SU-DHL-6 (cell line): Measurements from ENCODE around the gene UFM1.

ENCODE experiments used
- H2AFZ ChIP-seq: fragments of 200-600 bp; sonication (generic); 2 replicates; pipeline ENCODE4 v1.6.1; 2014; ENCODE audit warnings: low read depth, mild to moderate bottlenecking, moderate library complexity, mixed read lengths, antibody characterized with exemption, low read length; ENCODE audit not compliant: severe bottlenecking
- H3F3A ChIP-seq: fragments of 200-600 bp; shearing (Covaris generic); 2 replicates; pipeline ENCODE4 v1.6.0; 2016; ENCODE audit warnings: antibody characterized with exemption, mild to moderate bottlenecking; ENCODE audit not compliant: insufficient read depth
- H3K27ac ChIP-seq: fragments of 200-600 bp; sonication (generic); 2 replicates; pipeline ENCODE4 v1.5.1; 2016; ENCODE audit warnings: low read depth, mild to moderate bottlenecking, low read length, moderate library complexity, mixed read lengths
- H3K27me3 ChIP-seq: fragments of 200-600 bp; sonication (generic), shearing (Covaris generic); 2 replicates; pipeline ENCODE4 v1.6.0; 2014; ENCODE audit warnings: mild to moderate bottlenecking, low read length
- H3K36me3 ChIP-seq: fragments of 200-600 bp; sonication (generic); 2 replicates; pipeline ENCODE4 v1.6.1; 2014; ENCODE audit warnings: mild to moderate bottlenecking, low read length, mixed read lengths
- H3K4me2 ChIP-seq: fragments of 300-600, 200-600 bp; shearing (Covaris generic), sonication (generic); 2 replicates; pipeline ENCODE4 v1.6.0; 2014; ENCODE audit warnings: low read length, low read depth, mild to moderate bottlenecking; ENCODE audit not compliant: poor library complexity, severe bottlenecking
- H3K4me3 ChIP-seq: fragments of 200-600 bp; sonication (generic); 2 replicates; pipeline ENCODE4 v1.5.1; 2014; ENCODE audit warnings: antibody characterized with exemption, low read length, mild to moderate bottlenecking, mixed read lengths; ENCODE audit not compliant: insufficient read depth, poor library complexity, severe bottlenecking
- H3K79me2 ChIP-seq: fragments of 200-600 bp; sonication (generic); 2 replicates; pipeline ENCODE4 v1.6.1; 2014; ENCODE audit warnings: mild to moderate bottlenecking, low read length, moderate library complexity; ENCODE audit not compliant: insufficient read depth
- H3K9ac ChIP-seq: fragments of 200-600 bp; sonication (generic); 2 replicates; pipeline ENCODE4 v1.7.0; 2014; ENCODE audit warnings: mild to moderate bottlenecking, low read length
- H3K9me2 ChIP-seq: fragments of 200-600 bp; sonication (generic); replicated peaks from 2 replicates; pipeline ENCODE4 v1.6.1; 2014; ENCODE audit warnings: low read length; ENCODE audit not compliant: insufficient read depth
- H3K9me3 ChIP-seq: fragments of 200-600 bp; sonication (generic); 2 replicates; pipeline ENCODE4 v1.6.1; 2014; ENCODE audit warnings: low read length, mixed read lengths; ENCODE audit not compliant: insufficient read depth
- H4K20me1 ChIP-seq: fragments of 200-600 bp; sonication (generic); 2 replicates; pipeline ENCODE4 v1.6.1; 2014; ENCODE audit warnings: low read depth, mild to moderate bottlenecking, antibody characterized with exemption, low read length, moderate library complexity, mixed read lengths
- EZH2phosphoT487 ChIP-seq: fragments of 200-600 bp; sonication (generic), shearing (Covaris generic); conservative IDR thresholded peaks from 2 replicates; pipeline ENCODE4 v1.6.1; 2018; ENCODE audit warnings: mild to moderate bottlenecking, antibody characterized with exemption, low read length, moderate library complexity, mixed read lengths
- TF ChIP-seq, protein P1 (sequence below): fragments of 200-600 bp; sonication (generic); IDR thresholded peaks from one replicate; pipeline ENCODE4 v1.5.1; 2017; ENCODE audit warnings: antibody characterized with exemption, mild to moderate bottlenecking, low read length, moderate library complexity; ENCODE audit not compliant: insufficient read depth, poor library complexity, severe bottlenecking

UFM1 gene

DNA sequence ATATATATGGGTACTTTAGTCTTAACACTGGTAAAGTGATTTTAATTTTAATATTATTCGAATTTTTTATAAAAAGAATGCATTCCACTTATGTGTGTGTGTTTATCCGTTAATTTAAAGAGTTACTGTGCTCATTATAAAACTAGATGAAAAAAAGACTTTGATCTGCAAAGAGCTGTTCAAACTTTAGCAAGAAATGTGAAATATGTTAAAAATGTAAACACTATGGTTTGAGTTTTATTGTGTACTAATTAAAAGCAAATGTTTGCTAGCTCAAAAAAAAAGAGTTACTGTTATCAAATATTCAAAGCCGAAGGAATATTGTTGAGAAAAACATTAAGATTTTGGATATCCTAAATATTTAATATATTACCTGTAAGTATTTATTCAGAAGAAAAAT, 34.5 kb downstream of the UFM1 start:
- no peaks in the 10 kb centered on the region for H3K36me3 ChIP-seq
- H3K27ac ChIP-seq: no peak overlapping the region
- H3K79me2 ChIP-seq: no peaks in the 10 kb centered on the region
- TF ChIP-seq, protein P1, sequence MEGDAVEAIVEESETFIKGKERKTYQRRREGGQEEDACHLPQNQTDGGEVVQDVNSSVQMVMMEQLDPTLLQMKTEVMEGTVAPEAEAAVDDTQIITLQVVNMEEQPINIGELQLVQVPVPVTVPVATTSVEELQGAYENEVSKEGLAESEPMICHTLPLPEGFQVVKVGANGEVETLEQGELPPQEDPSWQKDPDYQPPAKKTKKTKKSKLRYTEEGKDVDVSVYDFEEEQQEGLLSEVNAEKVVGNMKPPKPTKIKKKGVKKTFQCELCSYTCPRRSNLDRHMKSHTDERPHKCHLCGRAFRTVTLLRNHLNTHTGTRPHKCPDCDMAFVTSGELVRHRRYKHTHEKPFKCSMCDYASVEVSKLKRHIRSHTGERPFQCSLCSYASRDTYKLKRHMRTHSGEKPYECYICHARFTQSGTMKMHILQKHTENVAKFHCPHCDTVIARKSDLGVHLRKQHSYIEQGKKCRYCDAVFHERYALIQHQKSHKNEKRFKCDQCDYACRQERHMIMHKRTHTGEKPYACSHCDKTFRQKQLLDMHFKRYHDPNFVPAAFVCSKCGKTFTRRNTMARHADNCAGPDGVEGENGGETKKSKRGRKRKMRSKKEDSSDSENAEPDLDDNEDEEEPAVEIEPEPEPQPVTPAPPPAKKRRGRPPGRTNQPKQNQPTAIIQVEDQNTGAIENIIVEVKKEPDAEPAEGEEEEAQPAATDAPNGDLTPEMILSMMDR: no peak
- no peak overlapping the region for H3K4me2 ChIP-seq
- no peaks in the 10 kb centered on the region for H4K20me1 ChIP-seq
- no peaks in the 10 kb centered on the region for H3K9me2 ChIP-seq
- H3K9me3 ChIP-seq: no peaks in the 10 kb centered on the region
- H3K4me3 ChIP-seq: no peak overlapping the region
- H2AFZ ChIP-seq: no peak overlapping the region
- H3F3A ChIP-seq: no peaks in the 10 kb centered on the region
- H3K27me3 ChIP-seq: no peaks in the 10 kb centered on the region
- no peak overlapping the region for H3K9ac ChIP-seq

DNA sequence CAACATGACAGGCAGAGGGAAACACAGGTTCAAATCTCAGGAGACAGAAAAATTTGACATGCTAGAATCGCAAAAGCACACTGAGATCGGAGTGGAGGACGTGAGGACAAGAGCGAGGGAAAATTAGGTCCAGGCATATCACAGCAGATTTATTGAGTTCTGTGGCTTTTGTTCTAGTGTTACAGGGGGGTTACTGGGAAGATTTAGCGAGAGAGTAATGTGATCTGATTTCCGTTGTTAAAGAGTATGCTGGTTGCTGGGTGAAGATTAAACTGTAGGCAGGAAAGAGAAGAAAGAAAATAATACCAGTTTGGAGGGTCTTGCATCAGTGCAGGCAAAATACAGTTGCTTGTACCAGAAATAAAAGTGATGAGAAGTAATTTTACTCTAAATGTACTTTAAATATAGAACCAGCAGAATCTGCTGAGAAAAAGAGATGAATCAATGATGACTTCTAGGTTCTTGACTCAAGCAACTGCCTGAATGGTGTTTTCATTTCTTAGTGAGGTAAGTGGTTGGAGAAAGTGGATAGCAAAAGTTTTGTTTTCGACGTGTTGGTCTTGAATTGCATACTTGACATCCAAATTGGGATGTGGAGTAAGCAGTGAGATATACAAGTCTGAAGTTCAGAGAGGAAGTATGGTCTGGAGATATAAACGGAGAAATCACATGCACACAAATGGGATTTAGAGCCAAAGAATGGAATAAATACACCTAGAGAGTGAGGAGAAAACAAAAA, 35.7 kb downstream of the UFM1 start:
- Histone ChIP-seq H3K9ac (no peak overlapping the region), H3K36me3 (no peaks in the 10 kb centered on the region), H3K27me3 (no peaks in the 10 kb centered on the region), H3K4me3 (no peak overlapping the region), H4K20me1 (no peaks in the 10 kb centered on the region), H3F3A (no peaks in the 10 kb centered on the region), H3K4me2 (no peak overlapping the region), H3K79me2 (no peaks in the 10 kb centered on the region), H3K27ac (no peak overlapping the region), H3K9me3 (no peaks in the 10 kb centered on the region), H3K9me2 (no peaks in the 10 kb centered on the region), H2AFZ (no peak overlapping the region)
- TF ChIP-seq, protein P1: no peak
- TF ChIP-seq EZH2phosphoT487: no peak

DNA sequence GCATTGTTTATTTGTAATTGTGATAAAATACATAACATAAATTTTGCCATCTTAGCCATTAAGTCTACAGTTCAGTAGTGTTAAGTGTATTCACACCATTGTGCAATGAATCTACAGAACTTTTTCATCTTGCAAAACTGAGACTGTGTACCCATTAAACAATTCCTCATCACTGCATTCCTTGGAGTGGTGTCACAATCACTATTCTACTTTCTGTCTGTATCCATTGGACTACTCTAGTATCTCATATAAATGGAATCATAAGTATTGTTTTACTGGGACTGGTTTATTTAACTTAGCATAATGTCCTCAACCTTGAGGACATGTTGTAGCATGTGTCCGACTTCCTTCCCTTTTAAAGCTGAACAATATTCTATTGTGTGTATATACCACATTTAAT, 36.8 kb downstream of the UFM1 start:
- Histone ChIP-seq H4K20me1 (no peaks in the 10 kb centered on the region), H3K4me2 (no peak overlapping the region), H2AFZ (no peak overlapping the region), H3K79me2 (no peaks in the 10 kb centered on the region), H3K4me3 (no peak overlapping the region), H3K27ac (no peak overlapping the region), H3K9me3 (no peaks in the 10 kb centered on the region), H3K9me2 (no peaks in the 10 kb centered on the region), H3K9ac (no peak overlapping the region), H3K36me3 (no peaks in the 10 kb centered on the region), H3K27me3 (no peaks in the 10 kb centered on the region), H3F3A (no peaks in the 10 kb centered on the region)
- no peak for TF ChIP-seq EZH2phosphoT487
- TF ChIP-seq, protein P1: no peak
